GM10248 (cell line): ENCODE data around the gene AFAP1.

Source experiments
- CTCF ChIA-PET: fragments of 300-600 bp; sonication (Branson Sonifier 250); formaldehyde crosslinking; extraction: SDS; loops from one replicate; lab custom pipeline; 2021; ENCODE audit warnings: antibody characterized with exemption; lab: Yijun Ruan, JAX
- POLR2A ChIA-PET: fragments of 350-650 bp; sonication (Branson Sonifier 250); formaldehyde crosslinking; extraction: SDS; loops from one replicate; lab custom pipeline; 2020; ENCODE audit warnings: antibody characterized with exemption; lab: Yijun Ruan, JAX
- DNase-seq: peaks from one replicate; pipeline ENCODE4 v3.0.0; 2012; ENCODE audit errors: extremely low spot score
- CTCF ChIP-seq: IDR thresholded peaks from 2 replicates; pipeline ENCODE4 v1.5.1; 2012; ENCODE audit warnings: mild to moderate bottlenecking, low read depth; ENCODE audit errors: extremely low read depth, missing control alignments, control extremely low read depth

The AFAP1 gene

GRCh38 chr4:7893539-7893938 lies 46.1 kb downstream of the AFAP1 start:
- DNase-seq = no peak
- ChIA-PET CTCF (no interaction called here), POLR2A (interaction anchor here (0.6 kb wide), 1 partner anchor 542 kb away, joined by 3 read pairs; no protein-coding TSS in a partner anchor)

GRCh38 chr4:7892212-7893019 lies 47.2 kb downstream of the AFAP1 start:
- ChIA-PET CTCF (no interaction called here), POLR2A (no interaction called here)
- no peak for DNase-seq
- no peak for TF ChIP-seq CTCF

More at GRCh38 chr4:7893539-7893938, 46.1 kb downstream of the AFAP1 start:
- TF ChIP-seq CTCF = no peak

GRCh38 chr4:7890635-7891393 lies 48.8 kb downstream of the AFAP1 start:
- POLR2A ChIA-PET = no interaction called here
- no peak for TF ChIP-seq CTCF
- no peak for DNase-seq
- CTCF ChIA-PET = no interaction called here

GRCh38 chr4:7887436-7887835 lies 52.2 kb downstream of the AFAP1 start:
- CTCF ChIA-PET = interaction anchor here (2.1 kb wide), 1 partner anchor 43 kb away, joined by 6 read pairs; no protein-coding TSS in a partner anchor

GRCh38 chr4:7886007-7886973 lies 53.4 kb downstream of the AFAP1 start:
- DNase-seq = no peak
- ChIA-PET POLR2A (no interaction called here), CTCF (interaction anchor here (0.8 to 2.1 kb wide), 2 partner anchors 10 to 42 kb away, joined by 3 to 6 read pairs; no protein-coding TSS in a partner anchor)
- TF ChIP-seq CTCF = no peak

More at GRCh38 chr4:7887436-7887835, 52.2 kb downstream of the AFAP1 start:
- no peak for DNase-seq
- TF ChIP-seq CTCF = no peak
- POLR2A ChIA-PET = no interaction called here
